CD4-positive, alpha-beta memory T cell (primary cell): ENCODE results near the gene IFNLR1. TPM values are rescaled to one million over a fixed set of nuclear protein-coding genes. Genes with fewer than 3 reads are reported as not detected.

Experiments used
- CTCF ChIA-PET: fragments of 350-600 bp; sonication (Branson Sonifier 250); formaldehyde crosslinking; loops from one replicate; lab custom pipeline; 2021; ENCODE audit warnings: inconsistent platforms; ENCODE audit not compliant: partially characterized antibody; lab: Charles Lee
- POLR2A ChIA-PET: fragments of 350-600 bp; sonication (Branson Sonifier 250); formaldehyde crosslinking; loops from one replicate; lab custom pipeline; 2021; ENCODE audit not compliant: partially characterized antibody; lab: Charles Lee
- DNase-seq, 5 donors: peaks; one replicate each; pipeline versions ENCODE4 v3.0.0 to v3.0.0-alpha.2; 2020 to 2022; ENCODE audit warnings: mixed read lengths in 1 of 5
- H3K27ac ChIP-seq: one replicate; pipeline ENCODE4 v1.7.0; 2013; ENCODE audit warnings: low read depth, low read length
- H3K27me3 ChIP-seq: 2 replicates; pipeline ENCODE4 v1.7.0; 2013; ENCODE audit warnings: mild to moderate bottlenecking, low read length, moderate library complexity; ENCODE audit not compliant: insufficient read depth
- H3K36me3 ChIP-seq: 2 replicates; pipeline ENCODE4 v1.7.0; 2013; ENCODE audit warnings: mild to moderate bottlenecking, low read length, moderate library complexity; ENCODE audit not compliant: insufficient read depth
- H3K4me1 ChIP-seq: 2 replicates; pipeline ENCODE4 v1.7.0; 2013; ENCODE audit warnings: mild to moderate bottlenecking, low read length, moderate library complexity; ENCODE audit not compliant: insufficient read depth
- H3K4me3 ChIP-seq, 2 donors: one replicate each; pipeline ENCODE4 v1.7.0; 2013; ENCODE audit warnings: low read length in 2 of 2, mild to moderate bottlenecking in 1 of 2
- H3K9me3 ChIP-seq, 2 donors: one replicate each; pipeline ENCODE4 v1.7.0; 2013; ENCODE audit warnings: low read length in 2 of 2, control low read depth in 1 of 2; ENCODE audit not compliant: control insufficient read depth in 1 of 2
- H3K27ac Mint-ChIP-seq, 7 donors: one replicate each; pipeline ENCODE4 v1.8.0; 2020 to 2021; ENCODE audit warnings: mixed read lengths in 7 of 7, mild to moderate bottlenecking in 6 of 7, inconsistent platforms in 3 of 7, moderate library complexity in 3 of 7
- H3K27me3 Mint-ChIP-seq, 2 donors: one replicate each; pipeline ENCODE4 v1.8.0; 2020 to 2021; ENCODE audit warnings: mixed read lengths in 2 of 2
- H3K36me3 Mint-ChIP-seq, 2 donors: one replicate each; pipeline ENCODE4 v1.8.0; 2020 to 2021; ENCODE audit warnings: mixed read lengths in 2 of 2, inconsistent platforms in 1 of 2, mild to moderate bottlenecking in 1 of 2
- H3K4me1 Mint-ChIP-seq, 4 donors: one replicate each; pipeline ENCODE4 v1.8.0; 2020 to 2021; ENCODE audit warnings: mixed read lengths in 4 of 4, mild to moderate bottlenecking in 1 of 4
- H3K4me3 Mint-ChIP-seq, 8 donors: one replicate each; pipeline ENCODE4 v1.8.0; 2020 to 2021; ENCODE audit warnings: mixed read lengths in 8 of 8, mild to moderate bottlenecking in 7 of 8, moderate library complexity in 6 of 8, inconsistent platforms in 3 of 8
- H3K9me3 Mint-ChIP-seq, 8 donors: one replicate each; pipeline ENCODE4 v1.8.0; 2020 to 2021; ENCODE audit warnings: mixed read lengths in 8 of 8, mild to moderate bottlenecking in 5 of 8, inconsistent platforms in 3 of 8, moderate library complexity in 1 of 8
- intact Hi-C: fragments of 100-400 bp; cut with micrococcal nuclease; formaldehyde crosslinking; loops from one replicate; pipeline ENCODE4 v1.15.1; 2023
- polyA plus RNA-seq, 2 donors: library from polyadenylated mRNA; unstranded; fragments of 300-500 nt; fragmentation: Illumina TruSeq; gene quantifications; one replicate each; pipeline ENCODE4 v1.2.3, GENCODE V29; 2021
- total RNA-seq, 2 experiments: library from RNA; stranded (reverse); gene quantifications; one replicate each; pipeline ENCODE4 v1.2.3, GENCODE V29; 2021

The IFNLR1 gene
- 1 to 10 TPM; 3.0 to 4.5 TPM for total RNA-seq
- 1 to 10 TPM in 1 of 2 donors, under 1 TPM in 1; 0.88 to 1.1 TPM for polyA plus RNA-seq

DNA sequence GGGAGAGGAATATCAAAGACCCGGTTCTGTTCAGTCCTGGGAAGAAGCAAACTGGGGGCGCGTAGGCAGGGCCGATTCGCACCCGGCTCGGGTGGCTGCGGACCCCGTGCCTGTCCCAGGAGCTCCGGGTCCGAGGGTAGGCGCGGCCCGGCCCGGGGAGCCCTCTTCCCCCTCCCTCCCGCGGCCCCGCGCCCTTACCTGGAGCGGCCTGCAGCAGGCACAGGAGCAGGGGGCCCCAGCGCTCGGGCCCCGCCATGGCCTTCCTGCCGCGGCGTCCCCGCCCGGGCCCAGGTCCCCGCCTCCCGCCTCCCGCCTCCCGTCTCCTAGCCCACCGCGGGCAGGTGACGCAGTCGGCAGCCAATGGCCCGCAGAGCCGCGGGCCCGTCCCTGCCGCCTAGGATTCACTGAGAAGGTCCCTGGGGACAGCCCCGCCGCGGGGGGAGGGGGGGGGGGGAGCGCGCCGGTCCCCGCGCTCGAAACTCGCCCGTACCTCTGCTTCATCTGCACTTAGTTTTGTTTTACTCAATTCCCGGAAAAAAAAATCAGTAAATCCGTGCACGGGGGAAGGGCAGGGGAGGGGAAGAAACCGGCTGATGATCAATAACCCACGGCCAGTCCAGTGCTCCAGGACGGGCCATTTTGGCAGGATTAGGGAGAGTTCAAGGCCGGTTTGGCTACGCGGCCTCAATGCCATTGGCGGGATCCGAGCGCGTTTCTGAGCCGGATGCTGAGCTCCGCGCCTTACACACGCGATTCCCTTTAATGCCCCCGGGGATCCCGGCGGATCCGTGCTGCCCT, at the start of gene IFNLR1:
TSS of gene IFNLR1 (minus strand) at position 297 of the 798 bp plus-strand sequence. CDS start at position 256, 41 bp downstream.
- peak within 1 kb of the TSS; percentile 86 to 92 (median 90) for H3K4me3 Mint-ChIP-seq
- Histone ChIP-seq H3K27ac (peak within 1 kb of the TSS; percentile 50), H3K9me3 (no peaks in the 10 kb centered on the region), H3K27me3 (no peaks in the 10 kb centered on the region), H3K4me1 (peaks cover 27% of the 10 kb centered on the region), H3K4me3 (peak within 1 kb of the TSS; percentile 11 to 60), H3K36me3 (no peaks in the 10 kb centered on the region)
- H3K27me3 Mint-ChIP-seq = no peaks in the 10 kb centered on the region
- no peaks in the 10 kb centered on the region for H3K9me3 Mint-ChIP-seq
- POLR2A ChIA-PET = interaction anchor here (0.9 to 1.7 kb wide), 5 partner anchors 12 to 315 kb away, joined by 4 to 8 read pairs (median 4); partner anchors contain the start of genes RCAN3 and STPG1
- CTCF ChIA-PET = interaction anchor here (1.6 to 9.8 kb wide), 4 partner anchors 13 to 205 kb away, joined by 5 to 127 read pairs (median 44); no protein-coding TSS in a partner anchor
- no peaks in the 10 kb centered on the region for H3K36me3 Mint-ChIP-seq
- DNase-seq = peak; percentile 42 to 75 (median 57)
- peak within 1 kb of the TSS; percentile 53 to 93 (median 83) for H3K27ac Mint-ChIP-seq
- H3K4me1 Mint-ChIP-seq = peaks cover 20 to 40% (median 34%) of the 10 kb centered on the region in 4 donors
- intact Hi-C loops = loop anchor here (5.0 kb wide), 3 partner anchors 35 to 455 kb away; partner anchors contain the start of gene SRRM1

GRCh38 chr1:24235921-24236788, 49.1 kb upstream of the IFNLR1 start:
- POLR2A ChIA-PET = no interaction called here
- Histone ChIP-seq H3K9me3 (no peaks in the 10 kb centered on the region), H3K4me3 (no peak overlapping the region), H3K36me3 (no peaks in the 10 kb centered on the region), H3K27me3 (no peaks in the 10 kb centered on the region), H3K27ac (no peak overlapping the region), H3K4me1 (no peaks in the 10 kb centered on the region)
- no peaks in the 10 kb centered on the region for H3K36me3 Mint-ChIP-seq
- H3K4me1 Mint-ChIP-seq = no peaks in the 10 kb centered on the region
- no peak overlapping the region for H3K27ac Mint-ChIP-seq
- CTCF ChIA-PET = no interaction called here
- intact Hi-C loops = no loop called here
- no peak for DNase-seq
- peaks cover 0 to 2% (median 0%) of the 10 kb centered on the region in 8 donors for H3K9me3 Mint-ChIP-seq
- H3K27me3 Mint-ChIP-seq = peaks cover 4 to 8% of the 10 kb centered on the region in 2 donors
- peak overlapping the region in 1 of 8 donors; percentile 29 for H3K4me3 Mint-ChIP-seq

DNA sequence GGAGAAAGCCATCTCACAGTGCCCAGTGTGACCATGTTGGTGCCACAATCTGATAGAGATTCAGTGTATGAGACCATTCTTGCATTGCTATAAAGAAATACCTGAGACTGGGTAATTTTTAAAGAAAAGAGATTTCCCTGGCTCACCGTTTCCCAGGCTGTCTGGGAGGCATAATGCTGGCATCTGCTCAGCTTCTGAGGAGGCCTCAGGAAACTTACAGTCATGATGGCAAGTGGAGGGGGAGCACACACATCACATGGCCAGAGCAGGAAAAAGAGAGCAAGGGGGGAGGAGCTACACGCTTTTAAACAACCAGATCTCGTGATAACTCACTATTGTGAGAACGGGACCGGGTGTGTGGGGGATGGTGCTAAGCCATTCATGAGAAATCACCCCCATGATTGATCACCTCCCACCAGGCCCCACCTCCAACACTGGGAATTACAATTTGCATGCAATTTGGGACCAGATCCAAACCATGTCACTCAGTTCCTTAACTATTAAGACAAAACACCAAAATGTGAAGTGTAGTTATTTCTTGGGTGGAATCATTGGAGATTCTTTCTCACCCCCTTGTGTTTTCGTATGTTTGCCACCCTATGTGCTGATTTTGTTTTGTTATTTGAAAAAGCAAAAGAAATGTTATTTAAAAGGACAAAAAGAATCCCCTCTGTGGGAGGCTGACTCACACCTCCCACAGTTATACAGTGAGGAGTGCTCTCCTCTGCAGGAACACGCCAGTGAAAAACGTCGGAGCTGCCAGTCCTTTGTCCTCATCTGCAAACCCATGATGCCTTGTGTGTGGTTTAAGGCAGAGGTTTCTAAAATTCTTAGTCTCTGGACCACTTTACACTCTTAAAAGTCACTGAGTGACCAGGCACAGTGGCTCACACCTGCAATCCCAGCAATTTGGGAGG, 46.9 kb upstream of the IFNLR1 start:
- no peak overlapping the region for H3K27ac Mint-ChIP-seq
- POLR2A ChIA-PET = no interaction called here

DNA sequence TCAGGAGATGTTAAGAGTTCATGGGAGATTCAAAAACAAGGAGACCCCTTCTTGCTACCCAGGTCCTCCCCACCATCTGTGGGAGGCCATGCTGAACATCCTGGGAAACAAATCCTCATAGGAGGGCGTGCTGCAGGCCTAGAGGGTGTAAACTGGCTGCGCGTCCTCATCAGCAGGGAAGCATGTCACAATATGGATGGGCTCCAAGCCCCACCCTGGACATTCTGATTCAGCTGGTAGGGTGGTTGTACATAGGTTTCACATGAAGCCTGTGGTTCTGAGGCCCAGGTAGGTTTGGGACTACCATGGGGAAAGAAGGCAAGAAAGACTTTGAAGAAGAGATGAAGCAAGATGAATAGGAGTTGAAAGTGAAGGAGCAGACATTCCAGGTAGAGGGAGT, 44.6 kb upstream of the IFNLR1 start:
- Mint-ChIP-seq H3K27ac (peak overlapping the region in 1 of 7 donors; percentile 37), H3K36me3 (no peaks in the 10 kb centered on the region), H3K9me3 (peaks cover 0 to 4% (median 0%) of the 10 kb centered on the region in 8 donors), H3K4me1 (peaks cover 0 to 5% (median under 1%) of the 10 kb centered on the region in 4 donors), H3K27me3 (peaks cover 4 to 8% of the 10 kb centered on the region in 2 donors), H3K4me3 (no peak overlapping the region)
- intact Hi-C loops = no loop called here
- ChIA-PET CTCF (no interaction called here), POLR2A (no interaction called here)
- Histone ChIP-seq H3K36me3 (no peaks in the 10 kb centered on the region), H3K4me1 (no peaks in the 10 kb centered on the region), H3K27ac (no peak overlapping the region), H3K4me3 (no peak overlapping the region), H3K27me3 (no peaks in the 10 kb centered on the region), H3K9me3 (no peaks in the 10 kb centered on the region)
- no peak for DNase-seq

More for the DNA sequence above, 46.9 kb upstream of the IFNLR1 start:
- H3K27me3 Mint-ChIP-seq = peaks cover 4 to 8% of the 10 kb centered on the region in 2 donors
- Histone ChIP-seq H3K36me3 (no peaks in the 10 kb centered on the region), H3K4me1 (no peaks in the 10 kb centered on the region), H3K27me3 (no peaks in the 10 kb centered on the region), H3K27ac (no peak overlapping the region), H3K4me3 (no peak overlapping the region), H3K9me3 (no peaks in the 10 kb centered on the region)
- no peak for DNase-seq
- H3K4me3 Mint-ChIP-seq = no peak overlapping the region
- no peaks in the 10 kb centered on the region for H3K4me1 Mint-ChIP-seq
- CTCF ChIA-PET = no interaction called here
- H3K36me3 Mint-ChIP-seq = no peaks in the 10 kb centered on the region
- intact Hi-C loops = no loop called here
- peaks cover 0 to 2% (median 0%) of the 10 kb centered on the region in 8 donors for H3K9me3 Mint-ChIP-seq

GRCh38 chr1:24228311-24228710, 41.2 kb upstream of the IFNLR1 start:
- Histone ChIP-seq H3K27me3 (no peaks in the 10 kb centered on the region), H3K4me3 (no peak overlapping the region), H3K27ac (no peak overlapping the region), H3K36me3 (no peaks in the 10 kb centered on the region), H3K9me3 (no peaks in the 10 kb centered on the region), H3K4me1 (no peaks in the 10 kb centered on the region)
- ChIA-PET POLR2A (no interaction called here), CTCF (no interaction called here)
- no peaks in the 10 kb centered on the region for H3K36me3 Mint-ChIP-seq
- H3K27ac Mint-ChIP-seq = no peak overlapping the region
- peaks cover 0 to 2% (median 0%) of the 10 kb centered on the region in 8 donors for H3K9me3 Mint-ChIP-seq
- H3K4me1 Mint-ChIP-seq = peaks cover 0 to 5% (median under 1%) of the 10 kb centered on the region in 4 donors
- DNase-seq = no peak
- peak overlapping the region in 4 of 8 donors; percentile 27 to 52 (median 40) for H3K4me3 Mint-ChIP-seq
- intact Hi-C loops = no loop called here
- peaks cover 0 to 12% of the 10 kb centered on the region in 2 donors for H3K27me3 Mint-ChIP-seq

GRCh38 chr1:24226749-24227148, 39.7 kb upstream of the IFNLR1 start:
- Histone ChIP-seq H3K4me3 (no peak overlapping the region), H3K4me1 (no peaks in the 10 kb centered on the region), H3K9me3 (no peaks in the 10 kb centered on the region), H3K27ac (no peak overlapping the region), H3K36me3 (no peaks in the 10 kb centered on the region), H3K27me3 (no peaks in the 10 kb centered on the region)
- no peak for DNase-seq
- intact Hi-C loops = no loop called here
- ChIA-PET CTCF (no interaction called here), POLR2A (no interaction called here)
- peaks cover 0 to 5% (median under 1%) of the 10 kb centered on the region in 4 donors for H3K4me1 Mint-ChIP-seq
- H3K27me3 Mint-ChIP-seq = peaks cover 0 to 22% of the 10 kb centered on the region in 2 donors
- no peak overlapping the region for H3K27ac Mint-ChIP-seq
- no peaks in the 10 kb centered on the region for H3K36me3 Mint-ChIP-seq
- no peak overlapping the region for H3K4me3 Mint-ChIP-seq
- peaks cover 0 to 2% (median 0%) of the 10 kb centered on the region in 8 donors for H3K9me3 Mint-ChIP-seq
